ENCODE results near the gene CIZ1. TPM values are rescaled to one million over a fixed set of nuclear protein-coding genes. Genes with fewer than 3 reads are reported as not detected.

The CIZ1 gene
- total RNA-seq, 1 donor: 34.1 TPM

GRCh38 chr9:128116104-128117083 is 75.0 kb downstream of the CIZ1 start:
- no peak for DNase-seq (ENCODE audit: low read depth)
- TF ChIP-seq, protein P1, sequence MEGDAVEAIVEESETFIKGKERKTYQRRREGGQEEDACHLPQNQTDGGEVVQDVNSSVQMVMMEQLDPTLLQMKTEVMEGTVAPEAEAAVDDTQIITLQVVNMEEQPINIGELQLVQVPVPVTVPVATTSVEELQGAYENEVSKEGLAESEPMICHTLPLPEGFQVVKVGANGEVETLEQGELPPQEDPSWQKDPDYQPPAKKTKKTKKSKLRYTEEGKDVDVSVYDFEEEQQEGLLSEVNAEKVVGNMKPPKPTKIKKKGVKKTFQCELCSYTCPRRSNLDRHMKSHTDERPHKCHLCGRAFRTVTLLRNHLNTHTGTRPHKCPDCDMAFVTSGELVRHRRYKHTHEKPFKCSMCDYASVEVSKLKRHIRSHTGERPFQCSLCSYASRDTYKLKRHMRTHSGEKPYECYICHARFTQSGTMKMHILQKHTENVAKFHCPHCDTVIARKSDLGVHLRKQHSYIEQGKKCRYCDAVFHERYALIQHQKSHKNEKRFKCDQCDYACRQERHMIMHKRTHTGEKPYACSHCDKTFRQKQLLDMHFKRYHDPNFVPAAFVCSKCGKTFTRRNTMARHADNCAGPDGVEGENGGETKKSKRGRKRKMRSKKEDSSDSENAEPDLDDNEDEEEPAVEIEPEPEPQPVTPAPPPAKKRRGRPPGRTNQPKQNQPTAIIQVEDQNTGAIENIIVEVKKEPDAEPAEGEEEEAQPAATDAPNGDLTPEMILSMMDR (IDR thresholded peaks at IDR 0.05; ENCODE audit: insufficient read depth, low read depth, low read length): no peak
- H3K4me3 ChIP-seq (ENCODE audit: low read depth, low read length): no peak overlapping the region

Other genes starting within 250 kb of the CIZ1 start
- gene EEIG1, start 210.6 kb downstream of the CIZ1 start, total RNA-seq: 15.5 and 16.4 TPM in 2 replicates
- 6.8 and 10.8 TPM in 2 replicates for gene NAIF1, start 124.3 kb downstream of the CIZ1 start, total RNA-seq
- 36.1 and 47.5 TPM in 2 replicates for gene SLC25A25, start 123.3 kb downstream of the CIZ1 start, total RNA-seq
- gene PTGES2, start 63.8 kb downstream of the CIZ1 start, total RNA-seq: 43.6 and 58.6 TPM in 2 replicates
- not detected in 2 replicates for gene LCN2, start 42.1 kb downstream of the CIZ1 start, total RNA-seq
- 19.4 and 30.3 TPM in 2 replicates for gene BBLN, start 31.3 kb downstream of the CIZ1 start, total RNA-seq
- gene DNM1, start 11.8 kb upstream of the CIZ1 start, total RNA-seq: 15.5 and 36.1 TPM in 2 replicates
- gene GOLGA2, start 84.4 kb upstream of the CIZ1 start, total RNA-seq: 114 and 116 TPM in 2 replicates
- 26.7 and 31.1 TPM in 2 replicates for gene SWI5, start 84.7 kb upstream of the CIZ1 start, total RNA-seq
- gene TRUB2, start 130.9 kb upstream of the CIZ1 start, total RNA-seq: 17.7 and 20.6 TPM in 2 replicates
- gene COQ4, start 131.3 kb upstream of the CIZ1 start, total RNA-seq: 22.0 and 32.5 TPM in 2 replicates
- 21.3 and 22.9 TPM in 2 replicates for gene SLC27A4, start 149.0 kb upstream of the CIZ1 start, total RNA-seq
- gene URM1, start 179.8 kb upstream of the CIZ1 start, total RNA-seq: 29.8 and 33.8 TPM in 2 replicates
- 80.2 and 86.8 TPM in 2 replicates for gene CERCAM, start 229.3 kb upstream of the CIZ1 start, total RNA-seq